Measurements from ENCODE around the gene PRC1.

PRC1 gene

DNA sequence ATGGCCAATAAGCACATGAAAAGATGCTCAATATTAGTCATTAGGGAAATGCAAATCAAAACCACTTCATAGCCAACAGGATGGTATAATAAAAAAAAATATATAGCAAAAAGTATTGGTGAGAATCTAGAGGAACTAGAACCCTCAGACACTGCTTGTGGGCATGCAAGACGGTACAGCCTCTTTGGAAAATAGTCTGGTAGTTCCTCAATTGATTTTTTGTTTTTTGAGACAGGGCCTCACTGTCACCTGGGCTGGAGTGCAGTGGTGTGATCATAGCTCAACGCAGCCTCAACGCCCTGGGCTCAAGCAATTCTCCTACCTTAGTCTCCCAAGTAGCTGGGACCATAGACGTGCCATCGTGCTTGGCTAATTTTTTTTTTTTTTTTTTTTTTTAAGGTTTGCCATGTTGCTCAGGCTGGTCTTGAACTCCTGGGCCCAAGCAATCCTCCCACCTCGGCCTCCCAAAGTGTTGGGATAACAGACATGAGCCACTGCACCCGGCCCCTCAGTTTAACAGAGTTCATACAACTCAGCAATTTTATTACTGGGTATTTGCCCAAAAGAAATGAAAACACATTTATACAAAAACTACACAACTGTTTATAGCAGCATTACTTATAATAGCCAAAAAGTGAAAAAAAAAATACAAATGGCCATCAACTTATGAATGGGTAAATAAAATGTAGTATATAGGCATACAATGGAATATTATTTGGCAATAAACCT is 5.1 kb downstream of the PRC1 start:
- DNase-seq = no peak

DNA sequence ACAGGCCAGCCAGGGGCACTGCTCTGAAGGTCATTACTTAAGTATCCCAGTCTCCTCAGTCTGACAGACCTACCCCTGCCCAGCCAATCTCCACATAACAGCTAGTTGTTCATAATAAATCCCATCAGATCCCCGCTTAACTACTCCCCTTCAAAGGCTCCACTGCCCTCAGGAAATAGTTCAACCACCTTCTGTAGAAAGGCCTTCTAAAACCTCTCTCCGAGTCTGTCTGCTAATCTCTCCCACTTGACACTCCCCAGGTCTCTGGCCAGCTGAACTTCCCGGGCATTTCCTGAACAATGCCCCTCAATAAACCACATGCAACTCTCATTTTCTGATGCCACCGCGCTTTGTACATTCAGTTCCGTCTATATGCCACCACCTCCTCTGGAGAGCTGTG is 6.0 kb downstream of the PRC1 start:
- DNase-seq = no peak

DNA sequence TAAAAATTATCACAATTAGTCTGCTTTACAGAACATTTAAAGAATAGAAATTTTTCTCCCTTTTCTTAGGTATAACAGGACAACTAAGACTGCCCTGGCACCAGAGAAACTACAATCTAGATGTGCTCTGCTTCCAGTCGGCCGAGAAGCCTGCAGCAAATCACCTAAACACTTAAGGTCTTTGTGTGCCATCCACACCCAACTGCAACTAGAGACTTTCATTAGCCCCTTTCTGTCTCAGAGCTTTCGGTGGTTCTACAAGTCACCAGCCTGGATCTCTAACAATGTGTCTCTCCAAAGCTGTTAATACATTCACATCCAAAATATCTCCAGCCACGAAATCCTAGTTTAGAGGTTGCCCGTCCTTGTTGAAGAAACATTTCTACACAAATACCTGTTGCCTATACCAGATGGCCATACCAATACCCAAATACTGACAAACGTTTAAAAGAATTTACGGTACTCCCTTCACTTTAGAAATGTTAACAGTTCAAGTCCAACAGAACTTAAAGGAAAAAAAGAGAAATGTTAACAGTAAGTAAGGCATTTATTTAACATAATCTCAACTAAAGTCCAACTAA is 6.7 kb downstream of the PRC1 start:
- DNase-seq = no peak

DNA sequence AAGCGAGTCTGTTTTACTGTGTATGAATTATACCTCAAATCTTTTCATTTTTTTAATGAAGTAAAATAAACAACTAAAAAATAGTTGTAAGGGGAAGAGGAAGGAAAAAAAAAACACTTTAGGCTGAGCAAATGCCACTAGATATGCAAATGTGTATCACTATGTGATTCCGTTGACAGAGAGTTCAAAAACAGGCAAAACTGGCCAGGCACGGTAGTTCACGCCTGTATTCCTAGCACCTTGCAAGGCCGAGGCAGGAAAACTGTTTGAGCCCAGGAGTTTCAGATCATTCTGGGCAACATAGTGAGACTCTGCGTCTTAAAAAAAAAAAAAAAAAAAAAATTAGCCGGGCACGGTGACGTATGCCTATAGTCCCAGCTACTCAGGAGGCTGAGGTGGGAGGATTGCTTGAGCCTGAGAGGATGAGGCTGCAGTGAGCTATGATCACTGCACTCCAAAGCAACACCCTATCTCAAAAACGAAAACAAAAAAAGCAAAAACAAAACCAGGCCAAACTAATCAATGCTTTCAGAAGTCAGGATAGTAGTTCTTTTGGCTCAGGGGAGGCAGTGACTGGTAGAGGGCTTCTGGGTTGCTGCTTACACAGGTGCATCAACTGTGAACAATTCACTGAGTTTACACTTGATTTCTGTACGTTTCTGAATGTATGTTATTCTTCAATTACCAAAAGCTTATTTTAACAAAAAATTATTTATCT is 7.4 kb downstream of the PRC1 start:
- DNase-seq = no peak

DNA sequence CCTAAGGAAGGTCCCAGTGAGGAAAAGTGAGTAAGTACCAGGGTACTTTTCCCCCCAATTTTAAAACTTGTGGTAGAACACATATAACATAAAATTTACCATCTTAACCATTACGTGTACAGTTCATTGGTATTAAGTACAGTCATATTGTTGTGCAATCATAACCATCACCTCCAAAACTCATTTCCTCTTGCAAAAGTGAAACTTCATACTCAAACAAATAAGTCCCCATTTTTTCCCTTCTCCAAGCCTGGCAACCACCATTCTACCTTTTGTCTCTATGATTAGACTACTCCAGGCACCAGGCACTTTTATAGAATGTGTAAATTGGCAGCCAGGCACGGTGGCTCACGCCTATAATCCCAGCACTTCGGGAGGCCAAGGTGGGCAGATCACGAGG is 12.2 kb downstream of the PRC1 start:
- no peak for DNase-seq

DNA sequence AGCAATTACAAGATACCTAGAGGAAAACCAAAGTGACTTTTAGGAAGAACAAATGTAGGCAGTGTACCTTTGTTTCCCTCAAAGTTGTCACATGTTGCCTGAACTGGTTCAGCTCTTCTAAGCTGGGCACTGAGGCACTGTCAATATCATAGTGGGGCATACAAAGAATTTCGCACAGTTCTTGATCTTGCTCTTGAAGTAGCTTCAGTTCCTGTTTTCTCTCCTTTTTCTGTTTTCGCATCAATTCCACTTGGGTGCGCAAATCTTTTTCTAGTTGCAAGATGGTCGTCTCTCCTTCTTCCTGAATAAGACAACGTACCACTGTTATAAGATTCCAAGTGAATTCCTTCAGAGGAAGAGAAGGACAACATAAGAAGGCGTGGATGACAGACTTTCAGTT is 12.7 kb downstream of the PRC1 start:
- no peak for DNase-seq

DNA sequence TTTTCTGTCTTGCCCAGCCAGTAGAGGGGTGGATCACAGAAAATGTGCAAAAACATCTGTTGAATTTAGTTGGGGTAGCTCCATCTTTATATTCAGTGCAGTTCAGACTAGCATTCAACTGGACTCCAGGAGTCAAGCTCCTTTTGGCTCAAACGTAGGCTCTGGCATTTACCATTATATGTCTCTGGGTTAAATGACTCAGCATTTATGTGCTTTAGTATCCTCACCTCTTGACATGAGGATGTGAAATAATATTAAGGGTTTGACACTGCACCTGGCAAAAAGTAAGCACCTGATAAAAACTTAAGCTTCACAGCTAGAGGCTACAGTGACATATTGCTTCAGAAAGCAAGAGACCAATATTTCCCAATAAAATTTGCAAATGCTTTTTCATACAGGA is 14.8 kb downstream of the PRC1 start:
- DNase-seq = no peak

DNA sequence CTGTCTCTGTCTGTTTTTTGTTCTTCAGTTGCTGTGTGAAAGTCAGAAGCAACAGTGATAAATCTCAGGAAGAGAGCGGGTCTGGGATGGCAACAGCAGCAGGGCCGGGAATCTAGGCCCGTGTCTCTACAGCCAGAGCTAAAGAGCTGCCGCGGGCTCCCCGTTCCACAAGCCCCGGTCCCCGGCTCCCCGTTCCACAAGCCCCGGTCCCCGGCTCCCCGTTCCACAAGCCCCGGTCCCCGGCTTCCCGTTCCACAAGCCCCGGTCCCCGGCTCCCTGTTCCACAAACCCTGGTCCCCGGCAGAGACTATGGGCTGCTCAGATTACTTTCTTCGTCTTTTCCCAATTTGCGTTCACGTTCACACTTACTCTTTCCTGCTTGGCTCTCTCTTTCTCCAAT is 20.1 kb downstream of the PRC1 start:
- no peak for DNase-seq

DNA sequence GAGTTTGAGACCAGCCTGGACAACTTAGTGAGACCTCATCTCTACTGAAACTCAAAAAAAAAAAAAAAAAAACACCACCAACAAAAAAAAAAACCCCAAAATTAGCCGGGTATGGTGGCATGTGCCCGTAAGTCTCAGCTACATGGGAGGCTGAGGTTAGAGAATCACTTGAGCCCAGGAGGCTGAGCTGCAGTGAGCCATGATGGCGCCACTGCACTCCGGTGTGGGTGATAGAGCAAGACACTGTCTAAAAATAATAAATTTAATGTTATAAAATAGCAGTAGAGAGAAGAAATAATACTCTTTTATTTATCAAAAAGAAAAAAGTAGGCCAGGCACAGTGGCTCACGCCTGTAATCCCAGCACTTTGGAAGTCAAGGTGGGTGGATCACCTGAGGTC is 22.2 kb downstream of the PRC1 start:
- no peak for DNase-seq

DNA sequence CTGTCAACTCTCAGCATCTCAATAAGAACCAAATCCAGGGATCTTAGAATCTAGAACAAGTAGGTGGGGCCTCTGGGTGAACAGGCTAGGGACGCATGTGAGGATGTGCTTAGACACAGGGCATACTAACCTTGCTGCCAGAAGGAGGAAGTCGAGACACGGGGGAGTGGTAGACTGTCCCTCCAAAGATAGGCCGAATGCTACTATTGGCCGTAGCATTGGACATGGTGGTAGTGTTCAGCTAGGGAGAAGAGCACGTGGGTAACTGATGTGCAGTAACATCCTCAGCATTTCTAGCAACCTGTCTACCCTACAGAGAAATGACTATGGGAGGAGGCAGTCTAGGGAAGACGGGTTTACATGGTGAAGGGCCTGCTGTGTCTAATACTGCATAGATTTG is 24.1 kb downstream of the PRC1 start:
- DNase-seq = no peak

DNA sequence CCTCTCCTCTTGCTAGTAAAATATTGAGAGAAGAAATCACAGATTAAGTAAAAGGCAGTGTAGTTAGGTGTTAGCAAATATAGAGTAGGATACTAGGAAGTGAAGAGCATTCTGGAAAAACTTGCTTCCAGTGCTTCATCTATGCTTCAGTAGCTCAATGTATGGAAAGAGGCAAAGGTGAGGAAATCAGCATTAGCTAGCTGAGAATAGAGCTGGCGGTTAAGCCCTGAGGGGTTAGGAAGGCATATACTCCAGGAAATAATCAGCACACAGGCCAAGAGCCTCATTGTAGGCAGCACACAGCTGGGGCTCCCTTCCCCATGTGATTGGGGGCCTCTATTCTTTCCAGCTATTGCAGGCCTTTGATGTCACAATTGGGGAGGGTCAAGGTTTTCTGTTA is 25.9 kb downstream of the PRC1 start:
- no peak for DNase-seq

DNA sequence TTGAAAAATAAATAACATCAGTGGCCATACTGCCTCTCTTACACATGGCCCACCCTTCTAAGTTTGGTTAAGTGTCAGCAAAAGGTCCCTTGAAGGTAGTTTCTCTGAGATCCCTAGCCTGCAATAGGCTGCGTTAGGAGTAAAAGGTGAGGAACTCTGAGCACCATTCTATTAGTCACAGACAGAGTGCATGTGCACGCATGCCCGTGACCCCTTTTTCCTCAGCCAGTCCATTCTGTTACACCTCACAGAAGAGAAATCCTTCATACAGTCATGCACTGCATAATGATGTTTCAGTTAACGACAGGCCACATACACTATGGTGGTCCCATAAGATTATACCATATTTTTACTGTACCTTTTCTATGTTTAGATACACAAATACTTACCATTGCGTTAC is 27.1 kb downstream of the PRC1 start:
- no peak for DNase-seq

DNA sequence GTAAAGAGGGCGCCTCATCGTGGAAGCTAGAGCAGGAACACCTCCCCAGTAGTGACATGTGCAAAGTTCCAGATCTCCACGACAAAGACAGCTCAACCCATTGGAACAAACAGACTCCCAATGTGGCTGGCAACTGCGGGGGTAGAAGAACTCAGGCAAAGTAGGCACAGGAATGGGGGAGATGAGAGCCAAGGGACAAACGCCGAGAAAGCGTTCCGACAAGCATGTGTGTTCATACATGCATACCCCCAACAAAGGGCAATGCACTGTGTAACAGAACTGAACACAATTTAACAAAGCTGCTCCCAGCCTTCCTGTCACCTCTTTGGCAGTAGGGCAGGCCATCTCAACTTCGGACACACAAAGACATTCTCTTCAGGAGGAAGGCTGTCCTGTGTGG is 28.1 kb downstream of the PRC1 start:
- DNase-seq = no peak

DNA sequence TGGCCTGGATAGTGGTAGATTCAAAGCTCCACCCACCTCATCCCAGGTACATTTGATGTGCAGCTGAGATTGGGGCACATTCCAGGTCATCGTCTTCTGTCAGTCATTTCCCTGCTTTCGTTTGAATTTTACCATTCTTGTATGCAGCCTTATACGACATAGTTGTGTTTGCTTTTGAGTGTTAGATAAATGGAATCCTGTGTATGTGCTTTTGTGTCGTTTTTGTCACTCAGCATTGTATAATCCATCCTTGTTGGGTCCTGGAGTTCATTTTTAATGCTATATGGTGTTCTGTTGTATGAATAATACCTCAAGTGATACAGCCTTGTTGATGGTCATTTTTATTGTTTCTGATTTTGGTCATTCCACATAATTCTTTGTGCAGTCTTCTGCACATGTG is 32.3 kb downstream of the PRC1 start:
- no peak for DNase-seq

DNA sequence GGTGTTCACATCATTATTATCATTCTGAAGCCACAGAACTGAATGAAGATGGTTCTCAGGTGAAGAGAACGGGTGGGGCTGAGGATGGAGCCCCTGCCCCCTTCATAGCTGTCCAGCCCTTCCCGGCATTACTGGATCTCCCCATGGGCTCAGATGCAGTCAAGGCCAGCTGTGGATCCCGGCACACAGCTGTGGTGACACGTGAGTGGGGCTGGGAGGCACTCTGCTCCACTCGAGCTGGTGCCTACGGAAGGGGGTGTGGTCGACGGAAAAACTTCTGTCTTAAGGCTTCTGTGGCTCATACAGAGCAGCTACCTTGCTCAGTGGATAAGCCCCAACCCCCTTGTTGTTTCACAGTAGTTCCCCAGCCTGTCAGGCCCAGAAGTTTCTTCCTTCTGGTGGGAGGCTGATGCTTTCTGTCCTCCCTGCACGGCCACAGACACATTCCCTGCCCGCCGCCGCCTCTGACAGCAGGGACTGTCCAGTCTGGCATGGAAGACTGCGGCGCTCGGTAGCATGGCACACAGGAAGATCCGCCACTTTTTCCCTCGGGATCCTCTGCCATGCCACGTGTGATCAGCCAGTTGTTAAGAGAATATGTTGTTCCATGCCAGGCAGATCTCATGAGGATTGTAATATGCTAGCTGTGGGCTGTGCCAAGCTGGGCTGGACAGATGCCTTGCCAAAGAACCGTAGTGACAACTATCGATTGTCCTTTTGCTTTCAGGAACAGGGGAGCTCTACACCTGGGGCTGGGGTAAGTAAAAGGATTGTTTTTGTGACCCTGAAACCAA is 33.8 kb downstream of the PRC1 start:
- no peak for DNase-seq

DNA sequence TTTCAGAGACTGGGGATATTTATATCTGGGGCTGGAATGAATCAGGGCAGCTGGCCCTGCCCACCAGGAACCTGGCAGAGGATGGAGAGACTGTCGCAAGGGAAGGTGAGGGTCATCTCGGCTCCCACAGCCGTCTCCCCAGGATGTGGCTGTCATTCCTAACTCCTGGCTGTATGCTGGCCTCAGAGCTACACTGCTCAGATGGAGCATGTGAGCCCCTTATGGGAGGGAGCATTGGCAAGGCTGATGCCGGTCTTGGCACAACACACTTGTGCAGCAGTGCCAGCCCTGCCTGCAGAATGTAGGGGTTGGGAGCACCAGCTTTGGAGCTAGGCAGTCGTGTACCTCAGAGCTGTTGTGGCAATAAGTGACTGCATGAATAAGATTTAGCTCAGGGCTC is 34.4 kb downstream of the PRC1 start:
- no peak for DNase-seq

DNA sequence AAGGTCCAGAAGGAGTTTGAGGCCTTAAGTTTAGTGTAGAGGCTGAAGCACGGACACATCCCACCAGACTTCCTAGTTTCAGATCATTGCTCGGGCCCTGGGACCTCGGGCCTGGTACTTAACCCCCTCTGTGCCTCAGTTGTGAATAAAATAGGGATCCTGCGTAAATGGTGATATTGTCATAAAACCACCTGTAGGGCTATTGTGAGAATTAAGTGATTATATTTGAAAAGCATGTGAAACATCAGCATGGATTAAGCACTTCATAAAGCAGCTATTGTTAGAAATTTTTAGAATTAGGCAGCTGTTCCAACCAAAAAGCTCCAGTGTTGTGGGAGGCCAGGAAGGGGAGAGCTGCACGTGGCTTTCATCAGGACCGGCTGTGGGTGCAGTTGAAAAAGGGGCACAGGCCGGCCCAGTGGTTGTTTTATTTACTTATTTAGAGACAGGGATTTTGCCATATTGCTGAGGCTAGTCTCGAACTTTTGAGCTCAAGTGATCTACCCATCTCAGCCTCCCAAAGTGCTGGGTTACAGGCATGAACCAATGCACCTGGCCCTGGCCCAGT is 35.2 kb downstream of the PRC1 start:
- DNase-seq = no peak

DNA sequence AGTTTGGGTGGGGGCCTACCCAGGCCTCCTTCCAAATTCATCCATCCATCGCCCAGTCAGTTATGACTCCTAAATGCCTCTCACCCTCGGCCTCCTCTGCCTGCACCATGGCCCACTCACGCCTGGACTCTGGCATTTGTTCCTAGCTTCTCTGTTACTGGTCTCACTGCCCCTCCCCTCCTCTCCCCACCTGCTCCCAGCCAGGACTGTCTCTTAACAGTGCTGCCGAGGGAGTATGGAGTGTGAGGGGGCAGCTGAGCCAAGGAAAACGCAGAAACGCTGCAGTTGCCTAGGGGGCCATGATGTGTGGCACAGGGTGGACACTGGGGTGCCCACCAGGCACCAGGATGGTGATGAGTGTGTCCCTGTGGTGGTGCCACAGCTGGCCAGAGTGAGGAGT is 36.5 kb downstream of the PRC1 start:
- DNase-seq = no peak

DNA sequence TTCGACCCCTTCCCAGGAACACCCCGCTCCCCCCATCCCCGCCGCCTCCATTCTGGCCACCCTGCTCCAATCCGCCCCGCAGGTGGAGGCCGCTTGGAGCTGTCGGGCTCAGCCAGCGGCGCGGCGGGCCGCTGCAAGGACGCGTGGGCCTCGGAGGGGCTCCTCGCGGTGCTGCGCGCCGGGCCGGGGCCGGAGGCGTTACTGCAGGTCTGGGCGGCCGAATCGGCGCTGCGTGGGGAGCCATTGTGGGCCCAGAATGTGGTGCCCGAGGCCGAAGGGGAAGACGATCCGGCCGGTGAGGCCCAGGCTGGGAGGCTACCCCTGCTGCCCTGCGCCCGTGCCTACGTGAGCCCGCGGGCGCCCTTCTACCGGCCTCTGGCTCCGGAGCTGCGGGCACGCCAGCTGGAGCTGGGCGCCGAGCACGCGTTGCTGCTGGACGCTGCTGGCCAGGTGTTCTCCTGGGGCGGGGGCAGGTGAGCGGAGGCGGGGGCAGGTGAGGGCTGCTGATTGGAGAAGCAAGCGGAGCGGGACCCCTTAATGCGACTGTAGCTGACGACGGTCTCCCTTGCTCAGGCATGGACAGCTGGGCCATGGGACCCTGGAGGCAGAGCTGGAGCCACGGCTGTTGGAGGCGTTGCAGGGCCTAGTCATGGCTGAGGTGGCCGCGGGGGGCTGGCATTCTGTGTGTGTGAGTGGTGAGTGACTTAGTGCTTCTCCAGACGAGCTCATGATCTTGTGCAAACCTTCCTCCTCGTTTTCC is 37.1 kb downstream of the PRC1 start:
- DNase-seq = no peak

DNA sequence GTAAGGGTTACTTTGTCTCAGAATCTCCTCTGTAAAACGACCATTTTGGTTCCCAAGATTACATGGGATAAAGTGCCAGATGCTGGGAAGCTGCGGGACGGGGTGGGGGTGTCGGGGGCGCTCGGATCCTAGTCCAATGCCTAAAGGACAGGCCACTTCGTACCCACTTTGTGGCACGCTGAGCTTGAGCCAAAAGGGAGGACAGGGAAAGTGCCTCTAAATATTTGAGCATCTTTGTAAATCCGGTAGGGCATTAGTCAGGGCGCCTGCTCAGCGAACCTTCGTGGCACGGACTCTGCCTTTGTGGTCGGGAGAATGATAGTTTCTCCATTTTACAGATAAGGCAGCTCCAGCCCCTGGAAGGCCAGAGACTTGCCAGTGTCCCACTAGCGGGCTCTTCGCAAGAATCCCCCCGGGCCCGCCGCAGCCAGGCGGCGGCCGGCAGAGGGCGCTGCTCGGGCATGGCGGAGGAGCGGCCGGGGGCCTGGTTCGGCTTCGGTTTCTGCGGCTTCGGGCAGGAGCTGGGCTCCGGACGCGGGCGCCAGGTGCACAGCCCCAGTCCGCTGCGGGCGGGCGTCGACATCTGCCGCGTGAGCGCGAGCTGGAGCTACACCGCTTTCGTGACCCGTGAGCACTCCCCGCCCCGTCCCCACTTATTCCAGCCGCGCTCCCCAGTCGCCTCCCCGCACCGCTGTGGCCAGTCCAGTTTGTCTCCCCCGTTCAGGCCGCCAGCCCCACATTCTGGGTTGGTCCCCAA is 37.9 kb downstream of the PRC1 start:
- DNase-seq = no peak

DNA sequence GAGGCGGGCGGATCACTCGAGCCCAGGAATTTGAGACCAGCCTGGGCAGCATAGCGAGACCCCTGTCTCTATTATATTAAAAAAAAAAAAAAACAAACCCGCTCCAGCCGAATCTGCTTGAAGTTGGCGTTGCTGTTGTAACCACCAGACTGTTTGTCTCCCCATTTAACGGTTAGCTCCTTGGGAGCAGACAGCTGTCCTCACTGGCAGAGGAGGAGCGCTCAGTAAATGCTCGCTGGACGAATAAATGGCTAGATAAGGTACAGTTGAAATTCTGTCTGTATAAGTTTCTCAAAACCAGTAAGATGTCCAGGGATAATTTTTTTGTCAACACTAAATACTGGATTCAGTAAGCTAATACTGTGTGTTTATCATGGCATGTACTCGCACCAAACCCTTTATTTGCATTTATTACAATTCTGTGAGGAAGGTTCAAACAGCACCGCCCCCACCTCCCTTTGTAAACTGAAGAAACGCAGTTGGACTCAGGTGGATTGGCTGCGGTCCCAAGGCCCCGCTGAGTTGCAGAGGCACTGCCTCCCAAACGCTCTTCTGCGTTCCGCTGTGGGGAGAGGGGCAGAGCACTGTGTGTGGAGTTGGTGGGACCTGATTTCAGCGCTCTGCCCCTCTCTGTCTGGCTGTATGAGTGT is 38.6 kb downstream of the PRC1 start:
- no peak for DNase-seq
